NT2/D1 (cell line): ENCODE results near the gene LEF1.

Source experiments
- DNase-seq: peaks from one replicate; pipeline ENCODE4 v3.0.0-alpha.2; 2011; ENCODE audit warnings: low read depth, low spot score
- H3K27me3 ChIP-seq: 2 replicates; pipeline ENCODE4 v1.6.0; 2011; ENCODE audit warnings: mild to moderate bottlenecking; ENCODE audit not compliant: insufficient read length, insufficient read depth
- H3K36me3 ChIP-seq: 2 replicates; pipeline ENCODE4 v1.6.1; 2011; ENCODE audit warnings: mild to moderate bottlenecking, low read length, mixed read lengths; ENCODE audit not compliant: insufficient read depth, insufficient read length
- H3K4me1 ChIP-seq: 2 replicates; pipeline ENCODE4 v1.5.1; 2011; ENCODE audit not compliant: insufficient read depth, insufficient read length
- H3K4me3 ChIP-seq: 2 replicates; pipeline ENCODE4 v1.5.1; 2011; ENCODE audit warnings: low read depth; ENCODE audit not compliant: insufficient read length
- H3K9ac ChIP-seq: 2 replicates; pipeline ENCODE4 v1.6.0; 2011; ENCODE audit warnings: low read depth; ENCODE audit not compliant: insufficient read length
- H3K9me3 ChIP-seq: 2 replicates; pipeline ENCODE4 v1.5.1; 2011; ENCODE audit warnings: mild to moderate bottlenecking, low read length; ENCODE audit not compliant: insufficient read depth
- SUZ12 ChIP-seq: IDR thresholded peaks from 2 replicates; pipeline ENCODE4 v1.6.1; 2011; ENCODE audit not compliant: insufficient read length, insufficient read depth; ENCODE audit errors: extremely low read depth
- YY1 ChIP-seq: IDR thresholded peaks from 2 replicates; pipeline ENCODE4 v1.6.1; 2011; ENCODE audit not compliant: insufficient read length, insufficient read depth
- ZNF274 ChIP-seq: IDR thresholded peaks from 2 replicates; pipeline ENCODE4 v1.6.1; 2011; ENCODE audit warnings: mild to moderate bottlenecking, low read depth, low read length

The LEF1 gene

GRCh38 chr4:108118505-108118904 lies 50.2 kb downstream of the LEF1 start:
- H3K9me3 ChIP-seq, result no peaks in the 10 kb centered on the region
- H3K4me3 ChIP-seq, result no peak overlapping the region
- TF ChIP-seq YY1 (no peak), SUZ12 (no peak), ZNF274 (no peak)
- peaks cover 3% of the 10 kb centered on the region for H3K4me1 ChIP-seq
- no peaks in the 10 kb centered on the region for H3K27me3 ChIP-seq
- no peak for DNase-seq
- H3K36me3 ChIP-seq, result no peaks in the 10 kb centered on the region
- no peak overlapping the region for H3K9ac ChIP-seq

- Histone ChIP-seq H3K9ac (no peak overlapping the region), H3K4me3 (no peak overlapping the region), H3K4me1 (peaks cover 3% of the 10 kb centered on the region), H3K27me3 (no peaks in the 10 kb centered on the region), H3K9me3 (no peaks in the 10 kb centered on the region), H3K36me3 (no peaks in the 10 kb centered on the region)
- TF ChIP-seq ZNF274 (no peak), YY1 (peak; percentile 50)
- peak; percentile 40 for DNase-seq
Observed at GRCh38 chr4:108117418-108118182, 51.1 kb downstream of the LEF1 start.

GRCh38 chr4:108116423-108117168 lies 52.1 kb downstream of the LEF1 start:
- H3K36me3 ChIP-seq, result no peaks in the 10 kb centered on the region
- H3K9me3 ChIP-seq, result no peaks in the 10 kb centered on the region
- no peak overlapping the region for H3K4me3 ChIP-seq
- H3K4me1 ChIP-seq, result peaks cover 3% of the 10 kb centered on the region
- no peak overlapping the region for H3K9ac ChIP-seq
- no peaks in the 10 kb centered on the region for H3K27me3 ChIP-seq
- DNase-seq, result no peak
- TF ChIP-seq SUZ12, result no peak
- TF ChIP-seq ZNF274, result no peak
- no peak for TF ChIP-seq YY1

- no peak for DNase-seq
- Histone ChIP-seq H3K9ac (no peak overlapping the region), H3K27me3 (no peaks in the 10 kb centered on the region), H3K4me1 (peaks cover 3% of the 10 kb centered on the region), H3K4me3 (no peak overlapping the region), H3K36me3 (no peaks in the 10 kb centered on the region), H3K9me3 (no peaks in the 10 kb centered on the region)
- TF ChIP-seq SUZ12 (no peak), ZNF274 (no peak), YY1 (no peak)
Observed at GRCh38 chr4:108115168-108115526, 53.6 kb downstream of the LEF1 start.

- TF ChIP-seq SUZ12 (no peak), ZNF274 (no peak), YY1 (no peak)
- no peak for DNase-seq
- H3K9ac ChIP-seq, result no peak overlapping the region
Observed at GRCh38 chr4:108114503-108114902, 54.2 kb downstream of the LEF1 start.

GRCh38 chr4:108113229-108113628 lies 55.5 kb downstream of the LEF1 start:
- no peak for TF ChIP-seq SUZ12
- TF ChIP-seq YY1, result no peak
- no peak for TF ChIP-seq ZNF274
- H3K4me1 ChIP-seq, result peaks cover 3% of the 10 kb centered on the region
- H3K36me3 ChIP-seq, result no peaks in the 10 kb centered on the region

More at GRCh38 chr4:108114503-108114902, 54.2 kb downstream of the LEF1 start:
- Histone ChIP-seq H3K27me3 (no peaks in the 10 kb centered on the region), H3K9me3 (no peaks in the 10 kb centered on the region), H3K4me1 (peaks cover 3% of the 10 kb centered on the region), H3K36me3 (no peaks in the 10 kb centered on the region), H3K4me3 (no peak overlapping the region)

GRCh38 chr4:108111781-108112180 lies 57.0 kb downstream of the LEF1 start:
- TF ChIP-seq YY1 (no peak), ZNF274 (no peak), SUZ12 (no peak)
- no peaks in the 10 kb centered on the region for H3K4me1 ChIP-seq

More at GRCh38 chr4:108113229-108113628, 55.5 kb downstream of the LEF1 start:
- H3K9ac ChIP-seq, result no peak overlapping the region
- no peak overlapping the region for H3K4me3 ChIP-seq
- H3K9me3 ChIP-seq, result no peaks in the 10 kb centered on the region
- H3K27me3 ChIP-seq, result no peaks in the 10 kb centered on the region
- DNase-seq, result no peak

More at GRCh38 chr4:108111781-108112180, 57.0 kb downstream of the LEF1 start:
- no peaks in the 10 kb centered on the region for H3K27me3 ChIP-seq
- no peaks in the 10 kb centered on the region for H3K9me3 ChIP-seq
- H3K36me3 ChIP-seq, result no peaks in the 10 kb centered on the region
- DNase-seq, result no peak
- no peak overlapping the region for H3K9ac ChIP-seq
- H3K4me3 ChIP-seq, result no peak overlapping the region
